ACC112 (cell line): Measurements from ENCODE around the gene SLC9A7.

Experiments
- H2AFZ ChIP-seq: fragments of 200-600 bp; sonication (generic); one replicate; pipeline ENCODE4 v1.6.0; 2017; ENCODE audit warnings: antibody characterized with exemption, low read length; ENCODE audit not compliant: unreplicated experiment
- H3K27ac ChIP-seq: fragments of 200-600 bp; sonication (generic); 2 replicates; pipeline ENCODE4 v1.5.1; 2014; ENCODE audit warnings: low read depth, mild to moderate bottlenecking, antibody characterized with exemption, low read length, moderate library complexity
- H3K27me3 ChIP-seq: fragments of 200-600 bp; sonication (generic); 2 replicates; pipeline ENCODE4 v1.6.1; 2014; ENCODE audit warnings: mild to moderate bottlenecking, antibody characterized with exemption, low read length, moderate library complexity, mixed read lengths; ENCODE audit not compliant: insufficient read depth
- H3K36me3 ChIP-seq: fragments of 200-600 bp; sonication (generic); 2 replicates; pipeline ENCODE4 v1.6.1; 2016; ENCODE audit warnings: mild to moderate bottlenecking, antibody characterized with exemption, low read length, moderate library complexity, mixed read lengths; ENCODE audit not compliant: insufficient read depth
- H3K4me1 ChIP-seq: fragments of 200-600 bp; sonication (generic); one replicate; pipeline ENCODE4 v1.6.1; 2016; ENCODE audit warnings: low read length, mixed read lengths; ENCODE audit not compliant: insufficient read depth, unreplicated experiment, control insufficient read depth
- H3K4me3 ChIP-seq: fragments of 200-600 bp; sonication (generic); 2 replicates; pipeline ENCODE4 v1.5.1; 2014; ENCODE audit warnings: mild to moderate bottlenecking, low read depth, low read length
- H3K79me2 ChIP-seq: fragments of 200-600 bp; sonication (generic); one replicate; pipeline ENCODE4 v1.6.0; 2016; ENCODE audit warnings: low read length; ENCODE audit not compliant: control insufficient read depth, unreplicated experiment, insufficient read depth

The SLC9A7 gene

GRCh38 chrX:46573892-46574773 is 184.8 kb downstream of the SLC9A7 start:
- Histone ChIP-seq H3K27me3 (no peaks in the 10 kb centered on the region), H3K4me1 (peaks cover 5% of the 10 kb centered on the region), H3K36me3 (no peaks in the 10 kb centered on the region), H3K27ac (no peak overlapping the region), H2AFZ (peak overlapping the region; percentile 72), H3K79me2 (peaks cover 9% of the 10 kb centered on the region), H3K4me3 (peak overlapping the region; percentile 79)

DNA sequence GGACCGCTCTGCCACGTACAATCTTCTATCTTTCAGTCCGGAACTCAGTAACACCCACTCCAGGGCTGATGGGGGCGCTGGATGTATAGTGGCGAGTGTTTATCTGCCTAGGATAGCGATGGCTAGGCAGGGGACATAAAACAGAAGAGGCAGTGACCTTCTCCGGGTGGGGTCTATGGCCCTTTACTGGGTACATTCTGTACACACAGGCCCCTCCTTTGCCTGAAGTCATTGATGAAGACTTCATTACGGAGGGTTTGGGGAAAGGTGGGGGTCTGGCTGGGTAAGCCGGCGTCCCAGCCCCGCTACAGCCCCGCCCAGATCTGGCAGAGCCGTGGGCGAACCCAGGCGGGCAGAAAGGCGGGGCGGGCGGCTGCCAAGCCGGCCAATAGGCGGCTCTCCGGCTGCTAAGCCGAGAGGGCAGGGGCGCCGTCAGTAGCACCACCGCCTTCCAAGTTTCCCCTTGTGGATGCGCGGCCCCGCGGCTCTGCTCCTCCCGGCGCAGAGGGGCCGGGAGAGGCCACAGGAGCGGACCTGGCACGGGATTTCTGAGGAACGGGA is 185.5 kb downstream of the SLC9A7 start, which contains the start of gene CHST7:
TSS of gene CHST7 (plus strand) at position 435 of the 561 bp plus-strand sequence. CDS start 167 bp downstream, outside the sequence.
- H3K4me1 ChIP-seq: peaks cover 5% of the 10 kb centered on the region

DNA sequence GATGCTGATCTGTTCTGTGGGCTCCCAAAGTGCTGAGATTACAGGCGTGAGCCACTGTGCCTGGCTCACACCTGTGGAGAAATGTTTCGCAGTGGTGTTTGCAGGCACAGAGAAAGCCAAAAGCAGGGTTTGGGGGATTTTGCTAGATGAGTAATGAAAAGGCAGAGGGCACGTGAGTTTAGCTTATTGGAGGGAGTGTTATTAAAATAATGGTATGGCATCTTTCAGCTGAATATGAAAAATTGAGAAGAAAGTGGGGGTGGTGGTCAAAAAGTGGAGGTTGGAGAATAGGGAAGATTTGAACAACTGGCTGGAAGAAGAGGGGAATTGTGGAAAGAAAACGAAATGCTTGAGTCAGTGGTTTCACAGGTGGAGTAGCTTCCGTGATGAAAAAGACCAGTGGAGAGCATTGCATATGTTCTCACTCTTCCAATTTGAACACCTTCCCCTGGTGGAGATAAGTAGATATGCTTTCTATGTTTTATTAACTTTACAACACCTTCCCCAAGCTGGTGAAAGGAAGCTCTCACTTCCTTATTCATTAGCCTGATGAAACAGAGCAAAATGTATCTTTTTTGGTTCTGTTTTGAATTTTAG is 186.5 kb downstream of the SLC9A7 start:
- H3K4me3 ChIP-seq: peak overlapping the region; percentile 79; the same call in 1 of the 2 replicates
- no peaks in the 10 kb centered on the region for H3K36me3 ChIP-seq
- H3K4me1 ChIP-seq: no peaks in the 10 kb centered on the region
- peaks cover under 1% of the 10 kb centered on the region for H3K79me2 ChIP-seq
- no peaks in the 10 kb centered on the region for H3K27me3 ChIP-seq
- no peak overlapping the region for H3K27ac ChIP-seq
- H2AFZ ChIP-seq: peak overlapping the region; percentile 38

More for the DNA sequence above, 185.5 kb downstream of the SLC9A7 start, which contains the start of gene CHST7:
- Histone ChIP-seq H3K27ac (no peak within 1 kb of the TSS), H3K79me2 (peaks cover 6% of the 10 kb centered on the region), H3K4me3 (peak within 1 kb of the TSS; percentile 79), H2AFZ (peak within 1 kb of the TSS; percentile 72), H3K36me3 (no peaks in the 10 kb centered on the region), H3K27me3 (no peaks in the 10 kb centered on the region)

DNA sequence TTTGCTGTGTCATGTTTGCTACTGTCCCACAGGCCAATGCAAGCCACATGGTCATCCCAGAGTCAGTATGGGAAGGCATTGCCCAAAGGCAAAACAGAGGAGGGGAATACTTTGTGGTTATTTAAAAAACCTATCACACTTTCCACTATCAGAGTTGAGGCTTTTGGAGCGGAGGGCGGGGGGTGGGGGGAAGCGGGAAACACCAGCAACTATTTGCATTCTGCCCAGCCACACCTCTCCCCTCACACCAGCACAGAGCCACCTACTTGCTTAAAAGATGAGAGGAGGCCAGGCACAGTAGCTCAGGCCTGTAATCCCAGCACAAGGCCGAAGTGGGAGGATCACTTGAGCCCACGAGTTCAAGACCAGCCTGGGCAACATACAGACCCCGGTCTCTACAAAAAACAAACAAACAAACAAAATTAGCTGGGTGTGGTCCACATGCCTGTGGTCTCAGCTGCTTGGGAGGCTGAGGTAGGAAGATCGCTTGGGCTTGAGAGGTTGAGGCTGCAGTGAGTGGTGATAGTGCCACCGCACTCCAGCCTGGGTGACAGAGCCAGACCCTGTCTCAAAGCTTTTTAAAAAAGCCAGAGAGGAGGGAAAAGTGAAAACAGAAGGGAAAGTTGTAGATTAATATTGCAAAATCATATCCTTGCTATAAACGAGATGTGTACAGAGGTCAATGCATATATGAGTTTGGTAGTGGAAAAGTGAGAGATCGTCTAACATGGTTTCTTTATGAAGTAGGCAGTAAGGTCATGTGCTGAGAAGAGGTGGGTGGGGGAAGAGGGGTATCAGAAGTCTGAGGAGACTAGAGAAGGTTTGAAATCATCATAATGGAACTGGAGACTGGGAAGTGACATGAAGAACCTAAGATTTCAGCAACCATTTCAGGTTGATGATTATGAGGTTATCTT is 187.2 kb downstream of the SLC9A7 start:
- Histone ChIP-seq H3K4me3 (no peak overlapping the region), H2AFZ (no peak overlapping the region), H3K36me3 (no peaks in the 10 kb centered on the region), H3K27me3 (no peaks in the 10 kb centered on the region), H3K4me1 (no peaks in the 10 kb centered on the region), H3K79me2 (no peaks in the 10 kb centered on the region), H3K27ac (no peak overlapping the region)

DNA sequence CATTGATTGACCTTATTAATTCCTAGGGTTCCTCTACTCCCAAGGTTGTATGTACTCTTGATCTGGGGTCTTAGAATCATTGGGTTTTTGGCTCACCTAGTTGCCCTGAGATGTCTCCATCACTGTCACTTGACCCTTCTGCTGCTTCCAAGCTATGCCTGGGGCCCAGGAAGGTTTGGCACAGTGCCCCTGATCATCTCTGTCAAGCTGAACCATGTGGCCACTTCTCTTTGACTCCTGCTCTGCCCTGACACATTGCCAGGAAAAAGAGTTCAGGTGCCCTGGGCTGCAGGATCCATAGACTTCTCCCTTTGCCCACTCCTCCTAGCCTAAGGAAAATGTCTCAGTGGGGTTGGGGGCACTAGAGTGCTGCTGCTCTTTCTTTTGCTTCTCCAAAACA is 189.3 kb downstream of the SLC9A7 start:
- H3K4me3 ChIP-seq: no peak overlapping the region
- no peaks in the 10 kb centered on the region for H3K79me2 ChIP-seq
- no peak overlapping the region for H2AFZ ChIP-seq
- no peaks in the 10 kb centered on the region for H3K4me1 ChIP-seq
- no peaks in the 10 kb centered on the region for H3K27me3 ChIP-seq
- H3K36me3 ChIP-seq: no peaks in the 10 kb centered on the region
- H3K27ac ChIP-seq: no peak overlapping the region

DNA sequence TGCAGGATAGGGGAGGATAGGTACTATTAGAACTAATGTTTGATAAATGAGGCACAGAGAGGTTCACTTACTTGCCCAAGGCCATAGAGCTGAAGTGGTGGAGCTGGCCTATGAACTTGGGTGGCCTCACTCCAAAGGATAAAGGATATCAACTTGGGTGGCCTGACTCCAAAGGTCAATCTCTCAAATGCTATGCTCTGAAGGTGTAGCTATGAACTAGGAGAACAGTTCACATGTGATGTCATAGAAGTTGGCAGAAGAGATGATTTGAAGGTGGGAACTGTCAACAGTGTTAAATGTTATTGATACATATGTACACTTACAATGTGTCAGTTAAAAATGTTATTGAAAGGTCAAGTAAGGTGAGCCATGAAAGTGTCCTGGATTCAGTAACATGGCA is 191.5 kb downstream of the SLC9A7 start:
- no peaks in the 10 kb centered on the region for H3K27me3 ChIP-seq
- no peak overlapping the region for H3K4me3 ChIP-seq
- H3K79me2 ChIP-seq: no peaks in the 10 kb centered on the region
- no peak overlapping the region for H3K27ac ChIP-seq
- H3K4me1 ChIP-seq: no peaks in the 10 kb centered on the region
- H2AFZ ChIP-seq: no peak overlapping the region
- no peaks in the 10 kb centered on the region for H3K36me3 ChIP-seq

GRCh38 chrX:46561824-46562657 is 196.9 kb downstream of the SLC9A7 start:
- H3K4me3 ChIP-seq: no peak overlapping the region
- no peak overlapping the region for H2AFZ ChIP-seq
- H3K79me2 ChIP-seq: no peaks in the 10 kb centered on the region
- no peak overlapping the region for H3K27ac ChIP-seq
- no peaks in the 10 kb centered on the region for H3K27me3 ChIP-seq
- H3K36me3 ChIP-seq: no peaks in the 10 kb centered on the region
- peaks cover 3% of the 10 kb centered on the region for H3K4me1 ChIP-seq

DNA sequence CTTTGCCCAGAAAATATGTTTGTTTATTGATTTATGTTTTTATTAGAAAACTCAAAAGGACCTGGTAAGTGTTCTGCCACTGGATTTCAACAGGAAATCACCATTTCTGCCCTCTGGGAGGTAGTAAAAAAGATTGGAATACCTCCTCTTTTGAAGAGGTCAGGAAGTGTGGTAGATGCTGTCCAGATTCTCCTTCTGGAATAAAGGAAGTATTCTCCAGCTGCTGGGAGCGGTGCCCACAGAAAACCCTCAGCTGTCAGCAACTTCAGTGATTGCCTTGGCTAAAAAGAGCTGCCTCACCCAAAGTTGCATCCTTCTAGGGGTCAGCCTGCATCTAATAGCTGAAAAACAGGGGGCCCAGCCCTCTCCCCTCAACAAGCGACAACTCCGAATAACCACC is 199.9 kb downstream of the SLC9A7 start:
- Histone ChIP-seq H3K4me1 (peaks cover 3% of the 10 kb centered on the region), H3K27me3 (no peaks in the 10 kb centered on the region), H3K27ac (no peak overlapping the region), H3K36me3 (no peaks in the 10 kb centered on the region), H3K4me3 (no peak overlapping the region), H3K79me2 (no peaks in the 10 kb centered on the region), H2AFZ (no peak overlapping the region)

GRCh38 chrX:46554942-46555341 is 204.0 kb downstream of the SLC9A7 start:
- H2AFZ ChIP-seq: no peak overlapping the region

More at GRCh38 chrX:46554942-46555341, 204.0 kb downstream of the SLC9A7 start:
- no peaks in the 10 kb centered on the region for H3K27me3 ChIP-seq
- H3K4me3 ChIP-seq: no peak overlapping the region
- peaks cover 3% of the 10 kb centered on the region for H3K4me1 ChIP-seq
- H3K27ac ChIP-seq: no peak overlapping the region
- H3K79me2 ChIP-seq: peaks cover 2% of the 10 kb centered on the region
- H3K36me3 ChIP-seq: no peaks in the 10 kb centered on the region
